Tibial artery (tissue), 4 donors: Measurements from ENCODE around the gene OPRL1.

ENCODE experiments used
- DNase-seq, 2 donors: peaks; one replicate each; pipeline ENCODE4 v3.0.0-alpha.2; 2019
- H3K27ac ChIP-seq, 2 donors: fragments of 200-600 bp; sonication (generic) in 1 of 2; 1 replicate in 1 of 2; 2 replicates in 1 of 2; pipeline ENCODE4 v1.5.1; 2018 to 2019; ENCODE audit warnings: mild to moderate bottlenecking in 1 of 2
- H3K27me3 ChIP-seq, 2 donors: fragments of 200-600 bp; sonication (generic) in 1 of 2; one replicate each; pipeline versions ENCODE4 v1.5.1 to v1.6.0; 2016 to 2019
- H3K36me3 ChIP-seq, 3 donors: fragments of 200-600 bp; sonication (generic) in 2 of 3; one replicate each; pipeline ENCODE4 v1.5.1; 2016 to 2019; ENCODE audit warnings: mild to moderate bottlenecking in 2 of 3
- H3K4me1 ChIP-seq, 4 donors: fragments of 200-600 bp; sonication (generic) in 2 of 4; 1 replicate in 3 of 4; 2 replicates in 1 of 4; pipeline ENCODE4 v1.5.1; 2016 to 2019
- H3K4me3 ChIP-seq, 2 donors: fragments of 200-600 bp; sonication (generic) in 1 of 2; 1 replicate in 1 of 2; 2 replicates in 1 of 2; pipeline ENCODE4 v1.5.1; 2018 to 2019; ENCODE audit warnings: mild to moderate bottlenecking in 2 of 2
- H3K9me3 ChIP-seq, 3 donors: fragments of 200-600 bp; sonication (generic) in 1 of 3; one replicate each; pipeline ENCODE4 v1.5.1; 2016 to 2019
- CTCF ChIP-seq, 2 experiments: fragments of 200-600 bp in 1 of 2; fragments of 450-650 bp in 1 of 2; IDR thresholded peaks; one replicate each; pipeline ENCODE4 v1.5.1; 2017 to 2019; ENCODE audit warnings: antibody characterized with exemption in 2 of 2, mild to moderate bottlenecking in 1 of 2, moderate library complexity in 1 of 2
- intact Hi-C: fragments of 100-400 bp; cut with DNase I; formaldehyde crosslinking; loops from one replicate; pipeline ENCODE4 v1.15.0; 2023; ENCODE audit warnings: low total_unique reads

Gene OPRL1

GRCh38 chr20:64071341-64072332, 8.2 kb upstream of the OPRL1 start:
- DNase-seq: no peak
- no peak for TF ChIP-seq CTCF (IDR thresholded peaks at IDR 0.05)
- intact Hi-C loops: no loop called here

GRCh38 chr20:64072498-64073063, 7.3 kb upstream of the OPRL1 start:
- Histone ChIP-seq H3K4me3 (no peak overlapping the region), H3K9me3 (no peaks in the 10 kb centered on the region), H3K4me1 (peaks cover 0 to 15% (median 13%) of the 10 kb centered on the region in 4 donors), H3K36me3 (peaks cover 0 to 63% (median 30%) of the 10 kb centered on the region in 3 donors), H3K27ac (no peak overlapping the region), H3K27me3 (no peaks in the 10 kb centered on the region)
- intact Hi-C loops: no loop called here
- no peak for TF ChIP-seq CTCF (IDR thresholded peaks at IDR 0.05)
- DNase-seq: no peak

More at GRCh38 chr20:64071341-64072332, 8.2 kb upstream of the OPRL1 start:
- H3K4me3 ChIP-seq: no peak overlapping the region
- peaks cover 0 to 63% (median 30%) of the 10 kb centered on the region in 3 donors for H3K36me3 ChIP-seq
- peaks cover 0 to 10% (median 6%) of the 10 kb centered on the region in 4 donors for H3K4me1 ChIP-seq
- H3K27me3 ChIP-seq: no peaks in the 10 kb centered on the region
- no peaks in the 10 kb centered on the region for H3K9me3 ChIP-seq
- no peak overlapping the region for H3K27ac ChIP-seq

GRCh38 chr20:64073476-64074183, 6.3 kb upstream of the OPRL1 start:
- Histone ChIP-seq H3K27me3 (no peaks in the 10 kb centered on the region), H3K4me1 (peaks cover 0 to 25% (median 23%) of the 10 kb centered on the region in 4 donors), H3K27ac (no peak overlapping the region), H3K4me3 (no peak overlapping the region), H3K36me3 (peaks cover 0 to 57% (median 30%) of the 10 kb centered on the region in 3 donors), H3K9me3 (no peaks in the 10 kb centered on the region)
- no peak for DNase-seq
- no peak for TF ChIP-seq CTCF (IDR thresholded peaks at IDR 0.05)
- intact Hi-C loops: no loop called here

GRCh38 chr20:64074184-64074789, 5.6 kb upstream of the OPRL1 start:
- Histone ChIP-seq H3K27me3 (no peaks in the 10 kb centered on the region), H3K27ac (no peak overlapping the region), H3K9me3 (no peaks in the 10 kb centered on the region), H3K4me3 (no peak overlapping the region), H3K4me1 (peaks cover 0 to 32% (median 29%) of the 10 kb centered on the region in 4 donors), H3K36me3 (peaks cover 0 to 56% (median 30%) of the 10 kb centered on the region in 3 donors)
- no peak for TF ChIP-seq CTCF (IDR thresholded peaks at IDR 0.05)
- intact Hi-C loops: no loop called here
- no peak for DNase-seq

GRCh38 chr20:64074963-64075362, 4.9 kb upstream of the OPRL1 start:
- TF ChIP-seq CTCF (IDR thresholded peaks at IDR 0.05): no peak
- Histone ChIP-seq H3K9me3 (no peaks in the 10 kb centered on the region), H3K27ac (no peak overlapping the region), H3K36me3 (peaks cover 0 to 50% (median 29%) of the 10 kb centered on the region in 3 donors), H3K27me3 (no peaks in the 10 kb centered on the region), H3K4me3 (no peak overlapping the region), H3K4me1 (peaks cover 0 to 34% (median 30%) of the 10 kb centered on the region in 4 donors)
- DNase-seq: no peak
- intact Hi-C loops: no loop called here
